ENCODE measurements around the gene C17orf100.
A peak's percentile ranks its signal among the peaks of the same experiment; 100 is the strongest.
"Not testable (repeated sequence)": the region's sequence is repeated elsewhere in the genome, so short reads cannot be mapped to it uniquely, and the experiment has no call there.

C17orf100 gene

GRCh38 chr17:6641247-6641863 is 10.2 kb upstream of the C17orf100 start:
- FAIRE-seq = no peak

DNA sequence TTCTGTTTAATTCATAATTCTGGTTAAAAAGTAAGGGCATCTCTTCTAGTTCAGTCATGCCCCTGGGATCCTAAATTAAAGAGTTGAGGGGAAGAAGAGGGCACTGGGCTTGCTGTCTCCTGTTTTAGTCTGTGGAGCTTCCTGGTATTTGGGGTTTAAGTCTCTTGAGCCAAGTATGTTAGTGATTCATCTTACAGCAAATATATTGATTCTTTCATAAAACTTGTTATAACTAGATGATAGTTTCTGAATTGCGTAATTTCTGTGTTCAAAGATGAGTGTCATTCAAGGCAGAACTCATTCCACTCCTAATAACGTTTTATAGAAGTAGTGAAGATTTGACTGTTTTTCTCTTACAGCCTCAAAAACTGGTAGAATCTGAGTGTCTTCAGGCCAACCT is 9.0 kb upstream of the C17orf100 start:
- no peak for FAIRE-seq

- no peak for FAIRE-seq
Measured at GRCh38 chr17:6643451-6644125, 8.0 kb upstream of the C17orf100 start.

DNA sequence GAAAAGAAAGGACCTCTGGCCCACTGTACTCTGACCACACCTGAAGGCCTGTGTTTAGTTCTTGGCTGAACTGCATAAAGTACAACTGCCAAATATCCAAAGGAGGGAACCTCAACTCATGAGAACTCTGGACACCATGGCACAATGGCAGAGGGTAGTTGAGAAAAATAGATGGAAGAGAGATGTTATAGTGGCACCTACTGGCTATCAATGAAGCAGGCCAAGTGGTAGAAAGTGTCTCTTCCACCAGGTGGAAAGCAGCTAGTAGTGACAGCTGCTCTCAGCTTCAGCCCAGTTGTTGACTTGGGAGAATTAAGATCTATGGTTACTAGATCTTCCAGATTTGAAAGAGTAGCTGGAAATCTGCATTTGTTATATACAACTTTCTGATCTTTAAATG is 3.4 kb upstream of the C17orf100 start:
- FAIRE-seq = no peak

GRCh38 chr17:6651919-6652452 is 424 bp downstream of the C17orf100 start:
- no peak for FAIRE-seq

GRCh38 chr17:6654841-6655731 is 3.5 kb downstream of the C17orf100 start:
- FAIRE-seq = no peak

GRCh38 chr17:6655732-6656361 is 4.3 kb downstream of the C17orf100 start:
- FAIRE-seq = not testable (repeated sequence)

GRCh38 chr17:6656797-6657632 is 5.5 kb downstream of the C17orf100 start:
- FAIRE-seq = not testable (repeated sequence)

GRCh38 chr17:6657633-6658287 is 6.2 kb downstream of the C17orf100 start:
- FAIRE-seq = no peak

DNA sequence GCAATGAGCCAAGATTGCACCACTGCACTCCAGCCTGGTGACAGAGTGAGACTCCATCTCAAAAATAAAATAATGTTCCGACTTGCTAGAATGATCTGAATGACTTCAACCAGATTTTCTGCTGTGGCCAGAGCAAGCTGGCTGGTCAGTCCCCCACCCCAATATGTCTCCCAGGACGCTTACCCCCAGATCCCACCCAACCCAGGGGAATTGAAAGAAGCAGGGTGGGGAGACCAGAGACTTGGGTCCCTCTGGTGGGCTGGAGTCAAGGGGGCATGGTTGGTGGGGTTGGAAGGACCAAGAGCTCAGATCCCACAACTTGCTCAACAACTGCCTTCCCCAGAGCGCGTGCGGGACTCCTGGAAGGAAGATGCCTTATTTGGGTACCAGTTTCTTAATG is 6.8 kb downstream of the C17orf100 start:
- FAIRE-seq = not testable (repeated sequence)

DNA sequence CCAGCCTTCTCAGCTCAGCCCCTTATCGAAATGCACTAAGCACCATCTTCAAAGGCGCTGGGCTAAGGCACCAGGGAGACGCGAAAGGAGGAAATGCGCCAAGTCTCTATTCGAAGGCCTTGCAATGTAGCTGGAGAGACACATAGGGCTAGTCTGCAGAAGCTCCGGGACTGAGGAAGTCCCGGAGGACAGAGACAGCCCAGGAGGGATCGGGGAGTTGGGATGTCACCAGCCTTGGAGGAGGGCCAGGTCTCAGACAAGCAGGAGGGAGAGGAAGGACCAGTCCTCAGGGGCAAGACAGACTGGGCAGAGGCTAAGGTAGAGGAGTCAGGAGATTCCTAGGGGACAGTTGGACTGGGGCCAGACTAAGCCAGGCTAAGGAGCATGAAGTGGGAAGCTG is 8.5 kb downstream of the C17orf100 start:
- no peak for FAIRE-seq

GRCh38 chr17:6660805-6661463 is 9.4 kb downstream of the C17orf100 start:
- FAIRE-seq = no peak

GRCh38 chr17:6661464-6661848 is 9.9 kb downstream of the C17orf100 start:
- FAIRE-seq = no peak

- FAIRE-seq = not testable (repeated sequence)
Measured at GRCh38 chr17:6663200-6663599, 11.6 kb downstream of the C17orf100 start.

DNA sequence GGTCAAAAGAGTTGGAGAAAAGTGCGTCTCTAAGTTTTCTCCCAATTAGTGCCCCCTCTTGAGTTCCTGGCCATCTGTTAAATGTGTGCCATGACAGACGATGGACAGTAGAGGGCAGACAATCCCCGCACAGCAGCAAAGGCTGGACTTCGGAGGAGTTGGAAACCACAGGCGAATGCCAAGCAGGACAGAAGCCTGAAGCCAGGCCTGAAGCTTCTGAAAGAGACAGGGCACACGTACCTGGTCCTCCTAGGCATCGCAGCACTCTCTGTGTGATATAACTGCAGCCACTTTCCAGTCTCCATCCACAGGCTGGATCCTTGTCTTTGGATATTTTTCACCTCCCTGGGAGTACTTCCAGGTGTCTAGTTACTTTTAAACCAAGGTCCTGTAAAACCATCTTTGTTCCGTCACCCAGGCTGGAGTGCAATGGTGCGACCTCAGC is 14.5 kb downstream of the C17orf100 start:
- peak; percentile 66 for FAIRE-seq

- no peak for FAIRE-seq
Measured at GRCh38 chr17:6666557-6666956, 15.0 kb downstream of the C17orf100 start.

GRCh38 chr17:6667516-6667915 is 16.0 kb downstream of the C17orf100 start:
- FAIRE-seq = no peak

DNA sequence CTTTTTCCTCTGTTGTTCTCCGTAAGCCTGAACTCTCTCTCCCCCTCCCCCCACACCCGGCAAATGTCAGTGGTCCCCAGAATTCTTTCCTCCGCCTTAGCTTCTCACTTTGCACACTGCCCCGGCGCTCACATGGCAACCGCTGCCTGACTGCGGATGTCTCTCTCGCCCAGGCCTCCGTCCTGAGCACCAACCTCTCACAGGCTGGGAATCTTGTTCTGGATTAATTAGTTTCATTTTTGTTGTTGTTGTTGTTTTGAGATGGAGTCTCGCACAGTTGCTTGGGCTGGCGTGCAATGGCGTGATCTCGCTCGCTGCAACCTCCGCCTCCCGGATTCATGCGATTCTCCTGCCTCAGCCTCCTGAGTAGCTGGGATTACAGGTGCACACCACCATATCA is 16.7 kb downstream of the C17orf100 start:
- no peak for FAIRE-seq

DNA sequence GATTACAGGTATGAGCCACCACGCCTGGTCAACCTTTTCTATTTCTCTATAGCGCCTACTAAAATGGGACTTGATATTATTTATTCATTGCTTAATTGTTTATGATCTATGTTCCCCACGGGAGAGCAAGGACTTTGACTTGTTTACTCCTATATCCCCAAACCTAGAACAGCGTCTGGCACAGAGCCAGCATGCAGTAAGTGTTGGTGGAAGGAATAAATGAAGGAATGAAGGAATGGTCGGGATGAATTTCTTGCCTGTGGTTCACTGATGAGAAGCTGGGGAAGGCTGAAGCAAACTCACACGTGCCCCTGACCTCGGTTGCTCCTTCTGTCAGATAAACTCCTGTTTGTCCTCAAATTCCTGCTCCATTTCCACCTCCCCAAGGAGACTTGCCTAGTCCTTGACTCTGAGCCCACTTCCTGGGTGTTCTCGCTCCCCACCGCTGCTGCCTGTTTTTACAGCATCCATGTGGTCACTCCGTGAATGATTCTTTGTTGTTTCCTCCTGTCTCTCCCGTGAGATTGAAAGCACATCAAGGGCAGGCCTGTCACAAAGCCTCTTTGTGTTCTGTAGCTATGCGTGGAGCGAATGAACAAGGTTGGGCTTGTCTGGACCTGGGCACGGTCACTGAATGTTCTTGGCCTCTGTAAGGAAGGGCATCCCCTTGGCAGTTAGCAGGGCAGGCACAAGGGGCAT is 17.3 kb downstream of the C17orf100 start:
- FAIRE-seq = no peak

Data from TTC549 (cell line).